ENCODE measurements around the gene RBPMS2. TPM values are rescaled to one million over a fixed set of nuclear protein-coding genes. Genes with fewer than 3 reads are reported as not detected.

RBPMS2 gene
- polyA plus RNA-seq, 1 of the 3 experiments (the other 2 are of a cell fraction) = 6.5 TPM

DNA sequence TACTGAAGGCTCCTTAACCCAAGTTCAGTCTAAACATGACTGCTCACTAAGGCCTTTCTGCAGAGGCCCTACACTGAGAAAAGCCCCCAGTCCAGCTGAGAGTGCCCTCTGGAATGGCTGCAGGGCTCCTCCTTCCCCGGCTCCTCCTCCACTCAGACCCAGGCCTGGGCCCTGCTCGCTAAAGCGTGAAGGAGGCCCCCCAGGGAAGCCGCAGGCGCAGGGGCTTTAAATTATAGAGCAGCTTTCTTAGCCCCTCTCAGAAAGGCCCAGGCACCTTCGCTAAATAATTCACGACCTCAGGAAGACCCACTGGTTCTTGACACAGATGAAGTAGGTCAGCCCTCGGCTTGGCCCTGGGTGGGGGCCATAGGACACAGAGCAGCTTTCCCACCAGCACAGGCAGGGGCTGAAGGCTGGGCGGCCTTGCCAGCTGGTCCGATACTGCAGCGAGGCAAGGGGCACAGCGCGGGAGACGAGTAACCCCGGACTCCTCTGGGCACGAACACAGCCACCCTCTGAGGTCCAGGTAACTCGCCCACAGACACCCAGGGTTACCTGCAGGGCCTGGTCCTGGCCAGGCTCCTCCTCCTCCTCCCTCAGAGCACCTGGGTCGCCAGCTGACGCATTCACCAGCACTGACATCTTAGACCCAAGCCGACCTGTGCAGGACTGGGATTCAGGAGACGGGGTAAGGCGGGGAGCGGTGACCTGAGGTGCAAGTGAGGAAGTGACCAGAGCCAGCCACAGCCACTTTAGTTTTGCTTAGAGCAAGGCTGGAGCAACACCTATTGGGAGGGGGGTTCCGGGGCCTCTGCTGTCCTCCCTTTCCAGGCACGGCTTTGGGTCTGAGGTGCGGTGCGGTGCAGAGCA lies 36.9 kb downstream of the RBPMS2 start:
- TF ChIP-seq TAF1 (IDR thresholded peaks at IDR 0.05; ENCODE audit: borderline replicate concordance, low read depth, low read length) = no peak
- TF ChIP-seq RFX5 (IDR thresholded peaks at IDR 0.05; ENCODE audit: low read length) = no peak
- TF ChIP-seq, protein P1, sequence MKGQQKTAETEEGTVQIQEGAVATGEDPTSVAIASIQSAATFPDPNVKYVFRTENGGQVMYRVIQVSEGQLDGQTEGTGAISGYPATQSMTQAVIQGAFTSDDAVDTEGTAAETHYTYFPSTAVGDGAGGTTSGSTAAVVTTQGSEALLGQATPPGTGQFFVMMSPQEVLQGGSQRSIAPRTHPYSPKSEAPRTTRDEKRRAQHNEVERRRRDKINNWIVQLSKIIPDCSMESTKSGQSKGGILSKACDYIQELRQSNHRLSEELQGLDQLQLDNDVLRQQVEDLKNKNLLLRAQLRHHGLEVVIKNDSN (IDR thresholded peaks at IDR 0.05; ENCODE audit: borderline replicate concordance, low read depth) = no peak
- TF ChIP-seq, protein P2, sequence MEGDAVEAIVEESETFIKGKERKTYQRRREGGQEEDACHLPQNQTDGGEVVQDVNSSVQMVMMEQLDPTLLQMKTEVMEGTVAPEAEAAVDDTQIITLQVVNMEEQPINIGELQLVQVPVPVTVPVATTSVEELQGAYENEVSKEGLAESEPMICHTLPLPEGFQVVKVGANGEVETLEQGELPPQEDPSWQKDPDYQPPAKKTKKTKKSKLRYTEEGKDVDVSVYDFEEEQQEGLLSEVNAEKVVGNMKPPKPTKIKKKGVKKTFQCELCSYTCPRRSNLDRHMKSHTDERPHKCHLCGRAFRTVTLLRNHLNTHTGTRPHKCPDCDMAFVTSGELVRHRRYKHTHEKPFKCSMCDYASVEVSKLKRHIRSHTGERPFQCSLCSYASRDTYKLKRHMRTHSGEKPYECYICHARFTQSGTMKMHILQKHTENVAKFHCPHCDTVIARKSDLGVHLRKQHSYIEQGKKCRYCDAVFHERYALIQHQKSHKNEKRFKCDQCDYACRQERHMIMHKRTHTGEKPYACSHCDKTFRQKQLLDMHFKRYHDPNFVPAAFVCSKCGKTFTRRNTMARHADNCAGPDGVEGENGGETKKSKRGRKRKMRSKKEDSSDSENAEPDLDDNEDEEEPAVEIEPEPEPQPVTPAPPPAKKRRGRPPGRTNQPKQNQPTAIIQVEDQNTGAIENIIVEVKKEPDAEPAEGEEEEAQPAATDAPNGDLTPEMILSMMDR (IDR thresholded peaks at IDR 0.05) = no peak
- TF ChIP-seq, protein P3, sequence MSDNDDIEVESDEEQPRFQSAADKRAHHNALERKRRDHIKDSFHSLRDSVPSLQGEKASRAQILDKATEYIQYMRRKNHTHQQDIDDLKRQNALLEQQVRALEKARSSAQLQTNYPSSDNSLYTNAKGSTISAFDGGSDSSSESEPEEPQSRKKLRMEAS (IDR thresholded peaks at IDR 0.05; ENCODE audit: low read depth) = no peak
- TF ChIP-seq ELF1 (IDR thresholded peaks at IDR 0.05) = no peak
- no peak for TF ChIP-seq JUND (IDR thresholded peaks at IDR 0.05)
- no peak for TF ChIP-seq SIN3A (IDR thresholded peaks at IDR 0.05; ENCODE audit: borderline replicate concordance, low read depth, low read length)
- TF ChIP-seq, protein P4, sequence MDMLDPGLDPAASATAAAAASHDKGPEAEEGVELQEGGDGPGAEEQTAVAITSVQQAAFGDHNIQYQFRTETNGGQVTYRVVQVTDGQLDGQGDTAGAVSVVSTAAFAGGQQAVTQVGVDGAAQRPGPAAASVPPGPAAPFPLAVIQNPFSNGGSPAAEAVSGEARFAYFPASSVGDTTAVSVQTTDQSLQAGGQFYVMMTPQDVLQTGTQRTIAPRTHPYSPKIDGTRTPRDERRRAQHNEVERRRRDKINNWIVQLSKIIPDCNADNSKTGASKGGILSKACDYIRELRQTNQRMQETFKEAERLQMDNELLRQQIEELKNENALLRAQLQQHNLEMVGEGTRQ (IDR thresholded peaks at IDR 0.05; ENCODE audit: borderline replicate concordance, low read depth, low read length) = no peak
- no peak for TF ChIP-seq NRF1 (IDR thresholded peaks at IDR 0.05; ENCODE audit: low read depth, low read length)
- no peak for TF ChIP-seq EP300 (IDR thresholded peaks at IDR 0.05; ENCODE audit: borderline replicate concordance in 1 of 2, low read depth in 1 of 2, low read length in 1 of 2)
- no peak for TF ChIP-seq SMC3 (IDR thresholded peaks at IDR 0.05; ENCODE audit: low read depth, low read length)
- no peak for TF ChIP-seq MEF2A (IDR thresholded peaks at IDR 0.05; ENCODE audit: borderline replicate concordance, low read depth)
- TF ChIP-seq TEAD4 (IDR thresholded peaks at IDR 0.05; ENCODE audit: borderline replicate concordance, insufficient read depth) = no peak
- TF ChIP-seq, protein P5, sequence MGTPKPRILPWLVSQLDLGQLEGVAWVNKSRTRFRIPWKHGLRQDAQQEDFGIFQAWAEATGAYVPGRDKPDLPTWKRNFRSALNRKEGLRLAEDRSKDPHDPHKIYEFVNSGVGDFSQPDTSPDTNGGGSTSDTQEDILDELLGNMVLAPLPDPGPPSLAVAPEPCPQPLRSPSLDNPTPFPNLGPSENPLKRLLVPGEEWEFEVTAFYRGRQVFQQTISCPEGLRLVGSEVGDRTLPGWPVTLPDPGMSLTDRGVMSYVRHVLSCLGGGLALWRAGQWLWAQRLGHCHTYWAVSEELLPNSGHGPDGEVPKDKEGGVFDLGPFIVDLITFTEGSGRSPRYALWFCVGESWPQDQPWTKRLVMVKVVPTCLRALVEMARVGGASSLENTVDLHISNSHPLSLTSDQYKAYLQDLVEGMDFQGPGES (IDR thresholded peaks at IDR 0.05; ENCODE audit: low read depth, low read length) = no peak
- TF ChIP-seq, protein P6, sequence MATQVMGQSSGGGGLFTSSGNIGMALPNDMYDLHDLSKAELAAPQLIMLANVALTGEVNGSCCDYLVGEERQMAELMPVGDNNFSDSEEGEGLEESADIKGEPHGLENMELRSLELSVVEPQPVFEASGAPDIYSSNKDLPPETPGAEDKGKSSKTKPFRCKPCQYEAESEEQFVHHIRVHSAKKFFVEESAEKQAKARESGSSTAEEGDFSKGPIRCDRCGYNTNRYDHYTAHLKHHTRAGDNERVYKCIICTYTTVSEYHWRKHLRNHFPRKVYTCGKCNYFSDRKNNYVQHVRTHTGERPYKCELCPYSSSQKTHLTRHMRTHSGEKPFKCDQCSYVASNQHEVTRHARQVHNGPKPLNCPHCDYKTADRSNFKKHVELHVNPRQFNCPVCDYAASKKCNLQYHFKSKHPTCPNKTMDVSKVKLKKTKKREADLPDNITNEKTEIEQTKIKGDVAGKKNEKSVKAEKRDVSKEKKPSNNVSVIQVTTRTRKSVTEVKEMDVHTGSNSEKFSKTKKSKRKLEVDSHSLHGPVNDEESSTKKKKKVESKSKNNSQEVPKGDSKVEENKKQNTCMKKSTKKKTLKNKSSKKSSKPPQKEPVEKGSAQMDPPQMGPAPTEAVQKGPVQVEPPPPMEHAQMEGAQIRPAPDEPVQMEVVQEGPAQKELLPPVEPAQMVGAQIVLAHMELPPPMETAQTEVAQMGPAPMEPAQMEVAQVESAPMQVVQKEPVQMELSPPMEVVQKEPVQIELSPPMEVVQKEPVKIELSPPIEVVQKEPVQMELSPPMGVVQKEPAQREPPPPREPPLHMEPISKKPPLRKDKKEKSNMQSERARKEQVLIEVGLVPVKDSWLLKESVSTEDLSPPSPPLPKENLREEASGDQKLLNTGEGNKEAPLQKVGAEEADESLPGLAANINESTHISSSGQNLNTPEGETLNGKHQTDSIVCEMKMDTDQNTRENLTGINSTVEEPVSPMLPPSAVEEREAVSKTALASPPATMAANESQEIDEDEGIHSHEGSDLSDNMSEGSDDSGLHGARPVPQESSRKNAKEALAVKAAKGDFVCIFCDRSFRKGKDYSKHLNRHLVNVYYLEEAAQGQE (IDR thresholded peaks at IDR 0.05; ENCODE audit: low read depth, low read length) = no peak
- TF ChIP-seq FOXJ3 (CRISPR knock-in tag; IDR thresholded peaks at IDR 0.05) = no peak
- TF ChIP-seq MXI1 (IDR thresholded peaks at IDR 0.05; ENCODE audit: low read depth, low read length) = no peak
- TF ChIP-seq FOXM1 (IDR thresholded peaks at IDR 0.05; ENCODE audit: low read depth) = no peak
- CTCF ChIA-PET = interaction anchor here (2.3 to 5.2 kb wide), 4 partner anchors 7 to 72 kb away, joined by 9 to 38 read pairs (median 19); no protein-coding TSS in a partner anchor
- no peaks in the 10 kb centered on the region for H3K9me3 ChIP-seq
- POLR2A ChIA-PET = no interaction called here
- H3K4me2 ChIP-seq = no peak overlapping the region
- H3K4me1 ChIP-seq (ENCODE audit: control insufficient read depth in 1 of 2, insufficient read depth in 2 of 2, low read depth in 1 of 2, low read length in 1 of 2) = no peaks in the 10 kb centered on the region
- 86% methylated on average over 16 of the region's 27 CpGs for WGBS (ENCODE audit: low lambda C conversion rate)
- H3K27me3 ChIP-seq (ENCODE audit: insufficient read depth) = no peaks in the 10 kb centered on the region
- no peaks in the 10 kb centered on the region for H3K36me3 ChIP-seq (replicated peaks in 1 of 2; ENCODE audit: control insufficient read depth in 1 of 2, insufficient read depth in 2 of 2, low read length in 1 of 2)
- DNase-seq = no peak
- H3K27ac ChIP-seq (ENCODE audit: low read depth in 2 of 2, low read length in 1 of 2) = no peak overlapping the region
- no peak overlapping the region for H3K4me3 ChIP-seq (ENCODE audit: low read depth in 2 of 2, low read length in 1 of 2)
- no peak overlapping the region for H3K9ac ChIP-seq
- no peaks in the 10 kb centered on the region for H4K20me1 ChIP-seq (ENCODE audit: insufficient read depth)
- H3F3A ChIP-seq (replicated peaks; ENCODE audit: insufficient read depth) = no peaks in the 10 kb centered on the region
- no peaks in the 10 kb centered on the region for H3K9me2 ChIP-seq
- no peak overlapping the region for H2AFZ ChIP-seq (ENCODE audit: low read depth)
- H3K79me2 ChIP-seq (ENCODE audit: insufficient read depth) = no peaks in the 10 kb centered on the region
